GM12878 (cell line): ENCODE results near the gene ZNF444. TPM values are rescaled to one million over a fixed set of nuclear protein-coding genes. Genes with fewer than 3 reads are reported as not detected.

Source experiments
- BHLHE40 ChIP-seq, 2 experiments: fragments of 450-650 bp in 1 of 2; IDR thresholded peaks; 2 replicates each; pipeline ENCODE4 v1.6.1; 2011 to 2017; ENCODE audit warnings: low read depth in 2 of 2, borderline replicate concordance in 1 of 2, improper control_type of control experiment in 1 of 2, low read length in 1 of 2, mild to moderate bottlenecking in 1 of 2
- CHD2 ChIP-seq: IDR thresholded peaks from 2 replicates; pipeline ENCODE4 v1.6.1; 2011; ENCODE audit warnings: low read depth, low read length, improper control_type of control experiment, borderline replicate concordance
- FOS ChIP-seq: IDR thresholded peaks from 3 replicates; pipeline ENCODE4 v1.6.1; 2011; ENCODE audit warnings: borderline replicate concordance; ENCODE audit not compliant: insufficient read length; ENCODE audit errors: extremely low read depth
- FOXK2 ChIP-seq: fragments of 450-650 bp; IDR thresholded peaks from 2 replicates; pipeline ENCODE4 v1.6.1; 2017; ENCODE audit warnings: mild to moderate bottlenecking, moderate library complexity
- GABPA ChIP-seq: IDR thresholded peaks from 2 replicates; pipeline ENCODE4 v1.6.1; 2014; ENCODE audit warnings: antibody characterized with exemption, low read depth, mild to moderate bottlenecking, inconsistent platforms
- IRF4 ChIP-seq: IDR thresholded peaks from 2 replicates; pipeline ENCODE4 v1.6.1; 2011; ENCODE audit warnings: low read depth, low read length
- NFXL1 ChIP-seq: fragments of 450-650 bp; IDR thresholded peaks from 2 replicates; pipeline ENCODE4 v1.6.1; 2017; ENCODE audit warnings: antibody characterized with exemption, mild to moderate bottlenecking, borderline replicate concordance
- NRF1 ChIP-seq: conservative IDR thresholded peaks from 2 replicates; pipeline ENCODE4 v1.6.1; 2011; ENCODE audit warnings: mild to moderate bottlenecking, low read depth, low read length, improper control_type of control experiment
- SRF ChIP-seq, 2 experiments: IDR thresholded peaks; 2 replicates each; pipeline ENCODE4 v1.6.1; 2011; ENCODE audit warnings: low read depth in 2 of 2, low read length in 2 of 2, mild to moderate bottlenecking in 1 of 2, moderate library complexity in 1 of 2
- TBL1XR1 ChIP-seq: IDR thresholded peaks from 2 replicates; pipeline ENCODE4 v1.6.1; 2012; ENCODE audit warnings: low read depth, low read length, improper control_type of control experiment
- ZNF24 ChIP-seq: fragments of 450-650 bp; IDR thresholded peaks from 2 replicates; pipeline ENCODE4 v1.6.1; 2017; ENCODE audit warnings: antibody characterized with exemption, mild to moderate bottlenecking
- polyA plus RNA-seq, 11 experiments: library from polyadenylated mRNA; depleted of rRNA in 4 of 11; unstranded in 6 of 11; stranded (reverse) in 5 of 11; fragments of >200 nt; fragmentation: Nextera tagmentation in 4 of 11; fragmentation: Illumina TruSeq in 1 of 11; extraction: Ambion mirVana in 4 of 11; extraction: Trizol in 1 of 11; gene quantifications; 1 replicate in 1 of 11; 2 replicates in 10 of 11; pipeline versions ENCODE4 v1.2.1 to v1.2.3, GENCODE V29; 2011 to 2016; ENCODE audit warnings: inconsistent platforms in 2 of 11, missing spikeins in 2 of 11, low read depth in 1 of 11
- total RNA-seq, 4 experiments: library from RNA; depleted of rRNA in 3 of 4; stranded (reverse); fragments of >200 nt in 3 of 4; fragmentation: Illumina TruSeq in 1 of 4; extraction: Trizol in 1 of 4; gene quantifications; 2 replicates each; pipeline versions ENCODE4 v1.2.1 to v1.2.3, GENCODE V29; 2013 to 2021
- TF ChIP-seq, protein P1 (sequence below): fragments of 450-650 bp; IDR thresholded peaks from 2 replicates; pipeline ENCODE4 v1.6.1; 2017; ENCODE audit warnings: mild to moderate bottlenecking, moderate library complexity
- TF ChIP-seq, protein P2 (sequence below): IDR thresholded peaks from 2 replicates; pipeline ENCODE4 v1.6.1; 2011; ENCODE audit warnings: mild to moderate bottlenecking, low read depth, low read length, moderate library complexity; ENCODE audit not compliant: insufficient replicate concordance
- TF ChIP-seq, protein P3 (sequence below): fragments of 450-650 bp; IDR thresholded peaks from 2 replicates; pipeline ENCODE4 v1.6.1; 2017; ENCODE audit warnings: mild to moderate bottlenecking

Gene ZNF444
- total and polyA plus RNA-seq, 10 of the 15 experiments (the other 5 are each of a cell fraction or from before 2014, with no cell fraction given) = 0.45 to 28.2 (median 11.6) TPM

DNA sequence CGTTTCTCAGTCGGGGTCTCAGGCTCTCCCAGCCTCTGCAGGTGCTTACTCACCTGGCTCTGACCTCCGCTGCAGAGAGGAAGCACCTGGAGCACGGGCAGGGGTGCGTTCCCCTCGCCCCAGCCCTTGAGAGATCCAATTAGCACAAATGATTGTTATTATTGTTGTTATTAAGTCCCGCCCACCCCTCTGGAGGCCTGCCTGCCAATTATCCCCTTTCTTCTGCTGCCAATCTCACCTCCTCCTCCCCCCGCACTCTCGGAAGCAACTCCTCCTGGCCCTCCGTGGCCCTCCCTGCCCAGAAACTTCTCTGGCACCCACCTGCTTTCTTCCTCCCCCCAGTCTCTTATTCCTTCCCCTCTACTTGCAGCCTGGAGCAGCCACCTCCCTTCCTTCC, 28.8 kb upstream of the ZNF444 start (continued):
- TF ChIP-seq FOS (no peak), FOXK2 (no peak), GABPA (no peak), NFXL1 (no peak), NRF1 (no peak), SRF (IDR thresholded peaks at IDR 0.05; ENCODE audit: low read depth in 2 of 2, low read length in 2 of 2) (no peak), IRF4 (no peak), TBL1XR1 (no peak), CHD2 (no peak), ZNF24 (no peak), BHLHE40 (IDR thresholded peaks at IDR 0.05; ENCODE audit: borderline replicate concordance in 1 of 2, low read depth in 2 of 2, low read length in 1 of 2) (no peak)
- TF ChIP-seq, protein P1, sequence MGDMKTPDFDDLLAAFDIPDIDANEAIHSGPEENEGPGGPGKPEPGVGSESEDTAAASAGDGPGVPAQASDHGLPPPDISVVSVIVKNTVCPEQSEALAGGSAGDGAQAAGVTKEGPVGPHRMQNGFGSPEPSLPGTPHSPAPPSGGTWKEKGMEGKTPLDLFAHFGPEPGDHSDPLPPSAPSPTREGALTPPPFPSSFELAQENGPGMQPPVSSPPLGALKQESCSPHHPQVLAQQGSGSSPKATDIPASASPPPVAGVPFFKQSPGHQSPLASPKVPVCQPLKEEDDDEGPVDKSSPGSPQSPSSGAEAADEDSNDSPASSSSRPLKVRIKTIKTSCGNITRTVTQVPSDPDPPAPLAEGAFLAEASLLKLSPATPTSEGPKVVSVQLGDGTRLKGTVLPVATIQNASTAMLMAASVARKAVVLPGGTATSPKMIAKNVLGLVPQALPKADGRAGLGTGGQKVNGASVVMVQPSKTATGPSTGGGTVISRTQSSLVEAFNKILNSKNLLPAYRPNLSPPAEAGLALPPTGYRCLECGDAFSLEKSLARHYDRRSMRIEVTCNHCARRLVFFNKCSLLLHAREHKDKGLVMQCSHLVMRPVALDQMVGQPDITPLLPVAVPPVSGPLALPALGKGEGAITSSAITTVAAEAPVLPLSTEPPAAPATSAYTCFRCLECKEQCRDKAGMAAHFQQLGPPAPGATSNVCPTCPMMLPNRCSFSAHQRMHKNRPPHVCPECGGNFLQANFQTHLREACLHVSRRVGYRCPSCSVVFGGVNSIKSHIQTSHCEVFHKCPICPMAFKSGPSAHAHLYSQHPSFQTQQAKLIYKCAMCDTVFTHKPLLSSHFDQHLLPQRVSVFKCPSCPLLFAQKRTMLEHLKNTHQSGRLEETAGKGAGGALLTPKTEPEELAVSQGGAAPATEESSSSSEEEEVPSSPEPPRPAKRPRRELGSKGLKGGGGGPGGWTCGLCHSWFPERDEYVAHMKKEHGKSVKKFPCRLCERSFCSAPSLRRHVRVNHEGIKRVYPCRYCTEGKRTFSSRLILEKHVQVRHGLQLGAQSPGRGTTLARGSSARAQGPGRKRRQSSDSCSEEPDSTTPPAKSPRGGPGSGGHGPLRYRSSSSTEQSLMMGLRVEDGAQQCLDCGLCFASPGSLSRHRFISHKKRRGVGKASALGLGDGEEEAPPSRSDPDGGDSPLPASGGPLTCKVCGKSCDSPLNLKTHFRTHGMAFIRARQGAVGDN = no peak
- TF ChIP-seq, protein P2, sequence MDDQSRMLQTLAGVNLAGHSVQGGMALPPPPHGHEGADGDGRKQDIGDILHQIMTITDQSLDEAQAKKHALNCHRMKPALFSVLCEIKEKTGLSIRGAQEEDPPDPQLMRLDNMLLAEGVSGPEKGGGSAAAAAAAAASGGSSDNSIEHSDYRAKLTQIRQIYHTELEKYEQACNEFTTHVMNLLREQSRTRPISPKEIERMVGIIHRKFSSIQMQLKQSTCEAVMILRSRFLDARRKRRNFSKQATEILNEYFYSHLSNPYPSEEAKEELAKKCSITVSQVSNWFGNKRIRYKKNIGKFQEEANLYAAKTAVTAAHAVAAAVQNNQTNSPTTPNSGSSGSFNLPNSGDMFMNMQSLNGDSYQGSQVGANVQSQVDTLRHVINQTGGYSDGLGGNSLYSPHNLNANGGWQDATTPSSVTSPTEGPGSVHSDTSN = peak; percentile 79
- TF ChIP-seq, protein P3, sequence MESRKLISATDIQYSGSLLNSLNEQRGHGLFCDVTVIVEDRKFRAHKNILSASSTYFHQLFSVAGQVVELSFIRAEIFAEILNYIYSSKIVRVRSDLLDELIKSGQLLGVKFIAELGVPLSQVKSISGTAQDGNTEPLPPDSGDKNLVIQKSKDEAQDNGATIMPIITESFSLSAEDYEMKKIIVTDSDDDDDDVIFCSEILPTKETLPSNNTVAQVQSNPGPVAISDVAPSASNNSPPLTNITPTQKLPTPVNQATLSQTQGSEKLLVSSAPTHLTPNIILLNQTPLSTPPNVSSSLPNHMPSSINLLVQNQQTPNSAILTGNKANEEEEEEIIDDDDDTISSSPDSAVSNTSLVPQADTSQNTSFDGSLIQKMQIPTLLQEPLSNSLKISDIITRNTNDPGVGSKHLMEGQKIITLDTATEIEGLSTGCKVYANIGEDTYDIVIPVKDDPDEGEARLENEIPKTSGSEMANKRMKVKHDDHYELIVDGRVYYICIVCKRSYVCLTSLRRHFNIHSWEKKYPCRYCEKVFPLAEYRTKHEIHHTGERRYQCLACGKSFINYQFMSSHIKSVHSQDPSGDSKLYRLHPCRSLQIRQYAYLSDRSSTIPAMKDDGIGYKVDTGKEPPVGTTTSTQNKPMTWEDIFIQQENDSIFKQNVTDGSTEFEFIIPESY = no peak
- TF ChIP-seq, all 136 proteins: peak for 3
